Erythroblast (primary cell): ENCODE data around the gene CCDC47.
A peak's percentile ranks its signal among the peaks of the same experiment; 100 is the strongest.

Experiments
- DNase-seq, 2 experiments: peaks; one replicate each; lab custom pipeline; 2025; lab: John Stamatoyannopoulos, UW
- GATA1 ChIP-seq: IDR thresholded peaks from 2 replicates; pipeline ENCODE4 v1.6.1; 2011; ENCODE audit warnings: low read depth, mild to moderate bottlenecking, control low read depth, low read length, moderate library complexity
- POLR2A ChIP-seq: IDR thresholded peaks from 2 replicates; pipeline ENCODE4 v1.6.1; 2011; ENCODE audit warnings: mild to moderate bottlenecking, low read length

CCDC47 gene, protein sequence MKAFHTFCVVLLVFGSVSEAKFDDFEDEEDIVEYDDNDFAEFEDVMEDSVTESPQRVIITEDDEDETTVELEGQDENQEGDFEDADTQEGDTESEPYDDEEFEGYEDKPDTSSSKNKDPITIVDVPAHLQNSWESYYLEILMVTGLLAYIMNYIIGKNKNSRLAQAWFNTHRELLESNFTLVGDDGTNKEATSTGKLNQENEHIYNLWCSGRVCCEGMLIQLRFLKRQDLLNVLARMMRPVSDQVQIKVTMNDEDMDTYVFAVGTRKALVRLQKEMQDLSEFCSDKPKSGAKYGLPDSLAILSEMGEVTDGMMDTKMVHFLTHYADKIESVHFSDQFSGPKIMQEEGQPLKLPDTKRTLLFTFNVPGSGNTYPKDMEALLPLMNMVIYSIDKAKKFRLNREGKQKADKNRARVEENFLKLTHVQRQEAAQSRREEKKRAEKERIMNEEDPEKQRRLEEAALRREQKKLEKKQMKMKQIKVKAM

GRCh38 chr17:63773272-63774140, at the start of gene CCDC47:
Gene CCDC47 (minus strand): TSS chr17:63773597. CDS start chr17:63766175, 7,422 bp downstream.
- TF ChIP-seq POLR2A (peak; percentile 99), GATA1 (no peak)
- DNase-seq = peak; percentile 99

GRCh38 chr17:63822537-63822936, 49.1 kb upstream of the CCDC47 start:
- TF ChIP-seq POLR2A (no peak), GATA1 (no peak)
- no peak for DNase-seq

- DNase-seq = no peak
- TF ChIP-seq POLR2A = no peak
- no peak for TF ChIP-seq GATA1
Measured at GRCh38 chr17:63821804-63822203, 48.4 kb upstream of the CCDC47 start.

GRCh38 chr17:63820963-63821561, 47.7 kb upstream of the CCDC47 start:
- no peak for DNase-seq
- TF ChIP-seq POLR2A (no peak), GATA1 (no peak)

DNA sequence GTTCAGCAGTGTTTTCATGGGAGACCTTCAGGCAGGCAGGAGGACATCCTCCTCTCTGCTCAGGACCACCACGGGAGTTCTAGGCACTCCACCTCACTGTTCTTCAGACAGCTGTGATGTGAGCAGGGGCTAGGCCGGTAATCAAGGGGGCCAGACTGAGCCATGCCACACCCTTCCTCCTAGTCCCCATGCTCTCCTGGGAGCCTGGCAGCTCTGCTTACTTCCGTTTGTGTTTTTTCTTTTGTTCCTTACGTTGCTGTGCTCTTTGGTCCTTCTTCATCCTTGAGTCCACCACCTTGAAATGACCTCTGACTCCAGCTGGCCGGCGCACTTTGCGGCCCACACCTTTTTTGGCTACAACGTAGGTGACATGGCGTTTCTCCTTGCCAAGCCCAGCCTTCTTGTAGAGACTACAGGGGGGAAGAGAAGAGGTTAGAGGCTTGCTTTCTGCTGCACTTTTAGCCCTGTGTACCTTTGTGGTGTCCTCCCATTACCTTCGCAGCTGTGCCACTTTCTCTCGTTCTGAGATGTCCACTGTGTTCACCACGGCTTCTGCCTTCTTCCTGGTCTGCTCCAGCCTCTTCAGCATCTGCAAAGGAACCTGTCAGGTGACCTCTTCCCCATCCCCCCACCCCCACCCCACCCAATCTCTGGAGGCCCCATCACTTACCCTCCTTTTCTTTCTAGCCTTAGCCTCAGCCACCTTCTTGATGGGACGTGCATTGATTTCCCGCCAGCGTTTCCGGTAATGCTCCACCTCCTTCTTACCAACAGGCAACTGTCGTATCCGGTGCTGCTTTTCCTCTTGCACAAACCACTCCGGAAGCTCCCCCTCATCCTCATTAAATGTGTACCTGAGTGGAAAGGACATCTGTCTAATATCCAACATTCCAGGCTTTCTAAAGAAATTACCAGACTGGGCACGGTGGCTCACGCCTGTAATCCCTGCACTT, 46.5 kb upstream of the CCDC47 start:
- TF ChIP-seq GATA1 (no peak), POLR2A (no peak)
- DNase-seq = no peak

DNA sequence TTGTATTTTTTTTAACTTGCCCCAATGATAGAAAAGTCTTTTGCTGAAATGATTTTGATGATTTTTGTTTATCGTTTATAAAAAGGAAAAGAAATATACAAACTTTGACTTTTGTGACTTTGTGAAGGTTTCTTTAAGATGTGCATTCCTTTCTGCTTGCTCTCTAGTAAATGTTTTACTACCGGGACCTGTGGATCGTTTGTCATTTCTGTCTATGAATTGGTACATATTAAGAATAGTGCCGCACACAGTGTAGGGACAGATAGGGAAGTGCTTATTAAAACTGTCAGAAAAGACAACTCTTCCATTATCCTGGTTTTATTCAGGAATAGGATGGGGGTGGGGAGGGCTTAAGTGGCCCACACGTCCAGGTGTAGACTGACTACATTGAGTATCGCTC, 45.7 kb upstream of the CCDC47 start:
- no peak for DNase-seq
- TF ChIP-seq POLR2A = no peak
- TF ChIP-seq GATA1 = no peak

GRCh38 chr17:63817736-63818385, 44.5 kb upstream of the CCDC47 start:
- DNase-seq = no peak
- TF ChIP-seq GATA1 (no peak), POLR2A (no peak)

GRCh38 chr17:63816669-63817068, 43.3 kb upstream of the CCDC47 start:
- no peak for DNase-seq

DNA sequence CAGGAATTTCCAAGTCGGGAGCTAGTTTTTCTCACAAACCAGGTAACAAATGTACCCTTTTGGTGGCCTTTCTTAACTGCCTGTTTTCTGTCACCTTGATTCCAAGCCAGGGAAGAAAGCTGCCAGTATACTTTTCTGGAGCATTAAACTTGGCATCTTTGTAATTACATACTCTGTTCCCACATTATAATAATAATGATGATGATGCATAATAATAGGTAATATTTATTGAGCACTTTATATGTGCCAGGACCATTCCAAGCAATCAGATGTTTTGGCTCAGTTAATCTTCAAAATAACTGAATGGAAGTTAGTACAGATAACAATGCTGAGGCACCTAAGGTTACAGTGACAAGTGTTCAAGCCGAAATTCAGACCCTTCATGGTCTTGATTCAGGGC, 42.7 kb upstream of the CCDC47 start:
- TF ChIP-seq POLR2A = no peak
- no peak for TF ChIP-seq GATA1
- no peak for DNase-seq

More at GRCh38 chr17:63816669-63817068, 43.3 kb upstream of the CCDC47 start:
- TF ChIP-seq POLR2A = no peak
- no peak for TF ChIP-seq GATA1

GRCh38 chr17:63809970-63810369, 36.6 kb upstream of the CCDC47 start:
- no peak for TF ChIP-seq GATA1
- TF ChIP-seq POLR2A = no peak
- DNase-seq = no peak

DNA sequence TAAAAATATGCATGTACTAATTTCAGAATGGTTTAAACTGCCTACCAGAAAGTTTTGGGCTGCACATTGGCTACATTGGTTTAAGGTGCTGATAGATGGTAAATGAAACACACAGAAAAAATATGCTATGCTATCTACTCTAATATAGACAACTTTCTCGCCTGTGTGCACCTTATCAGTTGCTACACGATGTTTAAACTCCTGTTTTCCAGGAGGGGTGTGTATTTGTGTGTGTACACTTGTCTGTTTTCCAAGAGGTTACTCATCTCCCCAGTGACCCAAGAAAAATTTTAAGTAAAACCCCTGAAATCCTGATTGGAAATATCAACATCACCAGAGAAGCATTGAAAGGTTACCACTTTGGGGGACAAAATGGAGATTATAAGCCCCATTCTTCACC, 32.2 kb upstream of the CCDC47 start:
- peak; percentile 34 to 46 for DNase-seq
- TF ChIP-seq POLR2A = no peak

GRCh38 chr17:63804328-63804727, 30.9 kb upstream of the CCDC47 start:
- DNase-seq = no peak
- TF ChIP-seq POLR2A = no peak
- no peak for TF ChIP-seq GATA1
